ENCODE results near the gene ERBIN.
"Not testable (repeated sequence)": the region's sequence is repeated elsewhere in the genome, so short reads cannot be mapped to it uniquely, and the experiment has no call there.

The ERBIN gene

GRCh38 chr5:66010476-66010875, 84.1 kb downstream of the ERBIN start:
- no peak for DNase-seq

GRCh38 chr5:66012271-66012670, 85.9 kb downstream of the ERBIN start:
- no peak for DNase-seq

DNA sequence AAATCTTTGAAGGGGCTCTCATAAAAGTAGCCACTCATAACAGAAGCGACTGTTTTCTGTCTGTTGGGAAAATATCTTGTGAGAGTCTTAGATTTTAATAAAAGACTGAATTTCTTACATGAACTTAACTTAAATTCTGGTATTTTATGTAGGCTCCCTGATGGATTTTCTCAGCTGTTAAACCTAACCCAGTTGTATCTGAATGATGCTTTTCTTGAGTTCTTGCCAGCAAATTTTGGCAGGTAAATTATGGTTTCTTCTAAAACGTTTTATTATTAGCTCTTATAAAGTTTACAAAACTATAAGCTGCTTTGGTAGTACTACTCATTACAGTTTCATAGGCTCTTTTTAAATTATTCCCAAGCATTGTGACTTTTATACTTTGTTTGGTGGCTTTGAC, 87.0 kb downstream of the ERBIN start:
- no peak for DNase-seq

- no peak for DNase-seq
Observed at GRCh38 chr5:66013906-66014305, 87.5 kb downstream of the ERBIN start.

DNA sequence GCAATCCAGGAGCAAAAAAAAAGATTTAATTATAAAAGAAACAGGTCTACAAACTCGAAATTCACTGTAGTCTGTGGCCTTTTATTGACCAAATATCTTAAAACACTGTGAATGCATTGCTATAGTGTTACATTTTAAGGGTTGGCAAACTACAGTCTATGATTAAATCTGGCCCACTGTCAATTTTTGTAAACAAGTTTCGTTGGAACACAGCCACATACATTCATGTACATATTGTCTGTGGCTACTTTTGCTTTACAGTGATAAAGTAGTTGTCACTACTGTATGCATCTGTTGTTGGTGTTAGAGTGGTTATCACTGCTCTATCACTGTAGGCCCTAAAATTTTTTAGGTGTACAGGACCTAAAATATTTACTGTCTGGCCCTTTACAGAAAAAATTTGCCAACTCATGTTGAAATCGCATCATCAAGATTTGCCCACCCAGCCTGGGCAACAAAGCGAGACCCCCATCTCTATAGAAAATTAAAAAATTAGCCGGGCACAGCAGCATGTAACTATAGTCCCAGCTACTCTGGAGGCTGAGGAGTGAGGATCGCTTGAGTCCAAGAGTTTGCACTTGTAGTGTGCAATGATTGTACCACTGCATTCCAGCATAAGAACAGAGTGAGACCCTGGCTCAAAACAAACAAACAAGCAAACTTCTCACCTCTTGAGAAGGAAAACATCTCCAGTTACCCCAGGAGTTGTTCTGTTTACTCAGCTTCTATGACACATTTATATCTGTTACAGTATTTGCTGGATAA, 89.0 kb downstream of the ERBIN start:
- DNase-seq, result no peak

DNA sequence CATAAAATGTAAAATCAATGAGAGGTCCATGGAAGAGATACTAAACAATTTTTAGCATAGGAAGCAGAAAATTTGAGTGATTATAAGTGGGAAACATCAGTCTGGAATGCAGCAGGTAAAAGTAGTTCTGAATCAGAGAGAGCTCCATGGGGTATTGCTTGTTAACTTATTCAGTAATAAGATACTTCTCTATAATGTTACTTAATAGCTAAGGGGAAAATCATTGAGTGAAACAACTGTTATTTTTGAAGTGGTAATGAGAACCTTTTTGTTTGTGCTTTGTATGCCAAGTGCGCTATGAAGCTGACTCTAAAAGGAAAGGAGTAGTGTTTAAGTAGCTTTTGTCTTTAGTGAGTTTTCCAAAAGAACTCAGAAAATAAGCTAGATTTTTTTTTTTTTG, 95.2 kb downstream of the ERBIN start:
- no peak for DNase-seq

GRCh38 chr5:66039296-66039695, 112.9 kb downstream of the ERBIN start:
- DNase-seq, result no peak

DNA sequence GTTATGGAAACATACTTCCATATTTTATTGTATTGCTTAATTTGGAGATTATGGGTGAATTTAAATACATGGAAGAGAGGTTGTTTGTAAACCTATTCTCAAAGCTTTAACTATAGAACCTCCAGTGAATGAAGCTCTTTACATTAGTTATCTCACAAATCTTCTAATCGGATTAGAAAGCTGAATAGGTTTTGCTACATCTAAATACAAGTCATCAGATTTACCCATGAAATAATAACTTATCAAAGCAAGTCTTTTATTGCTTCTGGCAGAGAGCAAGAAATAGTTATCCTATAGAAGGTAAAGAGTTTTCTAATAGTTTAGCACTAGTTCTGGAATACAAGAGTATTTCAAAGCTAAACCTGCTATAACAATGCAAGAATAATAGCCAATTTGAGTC, 113.3 kb downstream of the ERBIN start:
- DNase-seq, result no peak

DNA sequence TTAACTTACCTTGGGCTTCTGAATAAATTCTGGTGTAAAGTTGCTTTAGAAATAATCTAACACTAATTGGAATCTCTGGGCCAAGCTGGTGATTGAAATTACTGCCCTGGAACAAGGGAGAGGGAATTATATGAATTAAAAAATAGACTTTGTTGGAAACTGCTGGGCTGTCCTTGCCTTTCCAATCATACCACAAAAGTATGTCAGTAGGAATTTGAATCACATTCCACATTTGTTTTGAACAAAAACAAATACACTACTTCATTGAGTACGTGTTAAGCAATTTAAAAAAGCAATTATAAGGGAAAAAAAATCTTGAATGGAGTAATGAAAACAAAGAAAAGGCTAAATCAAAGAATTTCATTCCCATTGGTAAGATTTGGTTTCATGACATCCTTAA, 115.3 kb downstream of the ERBIN start:
- no peak for DNase-seq

GRCh38 chr5:66057239-66057638, 130.9 kb downstream of the ERBIN start:
- DNase-seq, result no peak

- DNase-seq, result not testable (repeated sequence)
Observed at GRCh38 chr5:66061320-66061719, 134.9 kb downstream of the ERBIN start.

- DNase-seq, result not testable (repeated sequence)
Observed at GRCh38 chr5:66063061-66063460, 136.7 kb downstream of the ERBIN start.

DNA sequence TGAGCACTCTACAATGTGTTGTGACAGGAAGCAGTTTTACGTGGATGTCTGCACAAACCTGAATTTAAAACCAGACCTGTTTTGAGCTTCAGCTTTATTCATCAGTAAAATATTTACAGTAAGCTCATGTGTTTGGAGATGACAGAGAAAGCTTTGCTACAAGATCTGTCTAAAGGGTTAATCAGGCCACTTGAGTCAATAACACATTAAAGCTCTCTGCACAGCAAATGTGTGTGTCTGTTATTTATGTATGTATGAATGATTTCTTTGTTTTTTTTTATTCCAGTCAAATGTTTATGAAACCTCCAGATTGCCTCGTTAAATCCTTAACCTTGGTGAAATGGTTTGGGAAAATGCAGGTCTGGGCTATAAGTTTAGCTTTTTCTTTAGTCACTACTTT, 140.5 kb downstream of the ERBIN start:
- no peak for DNase-seq

- DNase-seq, result no peak
Observed at GRCh38 chr5:66072031-66072430, 145.7 kb downstream of the ERBIN start.

DNA sequence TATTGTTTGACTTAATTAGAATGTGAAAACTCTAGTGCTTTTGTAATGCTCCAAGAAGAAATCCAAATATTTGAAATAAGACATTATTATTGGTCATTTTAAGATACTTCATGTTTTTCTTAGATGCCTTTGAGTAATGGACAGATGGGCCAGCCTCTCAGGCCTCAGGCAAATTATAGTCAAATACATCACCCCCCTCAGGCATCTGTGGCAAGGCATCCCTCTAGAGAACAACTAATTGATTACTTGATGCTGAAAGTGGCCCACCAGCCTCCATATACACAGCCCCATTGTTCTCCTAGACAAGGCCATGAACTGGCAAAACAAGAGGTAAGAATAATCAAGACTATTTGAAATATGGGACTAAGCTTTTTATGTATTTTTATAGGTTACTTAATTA, 148.5 kb downstream of the ERBIN start:
- DNase-seq, result no peak

- DNase-seq, result no peak
Observed at GRCh38 chr5:66080664-66081063, 154.3 kb downstream of the ERBIN start.

DNA sequence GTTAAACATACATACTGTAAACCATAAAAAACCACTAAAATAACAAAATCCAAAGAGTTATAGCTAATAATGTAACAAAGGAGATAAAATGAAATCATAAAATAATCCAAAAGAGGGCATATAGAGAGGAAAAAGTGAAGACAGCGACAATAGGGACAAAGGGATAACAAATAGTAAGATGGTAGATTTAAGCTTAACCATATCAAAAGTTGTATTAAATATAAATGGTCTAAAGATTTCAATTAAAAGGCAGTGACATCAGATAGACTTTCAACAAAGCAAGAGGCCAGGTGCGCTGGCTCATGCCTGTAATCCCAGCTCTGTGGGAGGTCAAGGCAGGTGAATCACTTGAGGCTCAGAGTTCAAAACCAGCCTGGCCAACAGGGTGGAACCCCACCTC, 163.0 kb downstream of the ERBIN start:
- DNase-seq, result no peak

- no peak for DNase-seq
Observed at GRCh38 chr5:66100851-66101250, 174.5 kb downstream of the ERBIN start.

- peak; percentile 51 for DNase-seq
Observed at GRCh38 chr5:66113160-66113559, 186.8 kb downstream of the ERBIN start.

- no peak for DNase-seq
Observed at GRCh38 chr5:66118304-66118703, 191.9 kb downstream of the ERBIN start.

DNA sequence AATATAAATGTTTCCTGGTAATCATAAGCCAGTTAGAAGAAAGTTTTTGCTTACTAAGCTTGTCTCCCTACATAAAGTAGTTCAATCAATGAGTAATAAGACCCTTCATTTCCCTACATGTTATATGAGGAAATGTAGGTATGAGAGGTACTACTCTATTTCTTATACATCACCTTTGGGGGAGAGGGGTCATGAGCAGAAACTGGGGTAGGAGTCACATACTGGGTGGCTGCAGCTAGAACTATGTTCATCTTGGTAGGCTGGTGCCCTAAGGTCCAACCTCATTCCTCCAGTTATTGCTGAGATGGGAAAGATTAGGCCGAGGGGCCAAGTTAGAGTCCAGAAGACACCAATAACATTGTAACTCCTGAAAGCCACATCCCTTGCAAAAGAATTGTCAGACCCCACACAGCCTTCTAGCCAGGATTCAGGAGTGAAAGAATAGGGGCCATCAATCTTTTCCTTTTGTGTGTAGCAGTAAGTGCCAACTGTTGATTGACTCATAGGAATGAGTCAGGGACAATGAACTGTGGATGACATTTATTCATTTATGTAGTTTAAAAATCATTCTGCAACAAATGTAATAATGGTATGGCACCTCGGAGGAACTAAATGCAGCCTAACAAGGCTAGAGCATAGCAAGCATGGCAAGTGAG, 196.1 kb downstream of the ERBIN start:
- DNase-seq, result no peak

GRCh38 chr5:66129144-66129543, 202.8 kb downstream of the ERBIN start:
- no peak for DNase-seq

DNA sequence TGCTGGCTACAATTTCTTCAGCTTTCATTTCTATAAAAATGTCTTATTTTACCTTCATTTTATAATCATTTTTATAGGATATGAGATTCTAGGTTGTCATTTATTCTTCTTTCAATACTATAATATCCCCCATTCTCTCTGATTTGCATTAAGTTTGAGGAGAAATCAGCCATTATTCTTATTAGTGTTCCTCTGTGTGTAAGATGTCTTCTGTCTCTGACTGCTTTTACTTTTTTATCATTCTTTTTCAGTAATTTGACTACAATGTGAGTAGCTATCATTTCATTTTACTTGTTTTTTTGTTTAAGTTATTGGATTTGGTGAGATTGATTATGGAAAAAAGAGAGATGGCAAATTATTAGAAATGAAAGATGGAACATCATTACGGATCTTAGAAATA, 204.1 kb downstream of the ERBIN start:
- DNase-seq, result no peak
